GM21381 (cell line): ENCODE data around the gene GSE1.

Source experiments
- ATAC-seq: cut with Tn5 transposase; IDR thresholded peaks from one replicate; pipeline ENCODE4 v1.9.1; 2021; ENCODE audit warnings: mild to moderate bottlenecking, moderate library complexity; ENCODE audit not compliant: unreplicated experiment

The GSE1 gene

GRCh38 chr16:85645021-85645589 is 32.0 kb downstream of the GSE1 start:
- no peak for ATAC-seq

GRCh38 chr16:85646358-85646907 is 33.3 kb downstream of the GSE1 start:
- no peak for ATAC-seq

- no peak for ATAC-seq
These were observed 33.9 kb downstream of the GSE1 start for GRCh38 chr16:85646976-85647375.

GRCh38 chr16:85648070-85648714 is 35.1 kb downstream of the GSE1 start:
- ATAC-seq, result no peak

GRCh38 chr16:85648805-85649204 is 35.7 kb downstream of the GSE1 start:
- no peak for ATAC-seq

GRCh38 chr16:85649411-85650134 is 36.5 kb downstream of the GSE1 start:
- ATAC-seq, result no peak

GRCh38 chr16:85650135-85650843 is 37.2 kb downstream of the GSE1 start:
- ATAC-seq, result no peak

GRCh38 chr16:85650844-85651628 is 37.9 kb downstream of the GSE1 start:
- no peak for ATAC-seq

GRCh38 chr16:85651629-85652430 is 38.7 kb downstream of the GSE1 start:
- no peak for ATAC-seq

GRCh38 chr16:85652431-85653221 is 39.5 kb downstream of the GSE1 start:
- ATAC-seq, result no peak

- ATAC-seq, result no peak
These were observed 40.3 kb downstream of the GSE1 start for GRCh38 chr16:85653290-85653891.

GRCh38 chr16:85654251-85655095 is 41.4 kb downstream of the GSE1 start:
- no peak for ATAC-seq

- no peak for ATAC-seq
These were observed 42.4 kb downstream of the GSE1 start for GRCh38 chr16:85655216-85656129.

- no peak for ATAC-seq
These were observed 43.5 kb downstream of the GSE1 start for GRCh38 chr16:85656351-85657266.

GRCh38 chr16:85657267-85657650 is 44.1 kb downstream of the GSE1 start:
- no peak for ATAC-seq

- ATAC-seq, result no peak
These were observed 44.9 kb downstream of the GSE1 start for GRCh38 chr16:85657996-85658395.
